GM18868 (cell line): ENCODE data around the gene FOXP1.

ENCODE experiments used
- ATAC-seq: cut with Tn5 transposase; IDR thresholded peaks from one replicate; pipeline ENCODE4 v1.9.1; 2021; ENCODE audit warnings: mild to moderate bottlenecking, moderate library complexity; ENCODE audit not compliant: unreplicated experiment

FOXP1 gene

GRCh38 chr3:70911719-70912118 lies 671.8 kb downstream of the FOXP1 start:
- ATAC-seq, result no peak

- ATAC-seq, result no peak
Measured at GRCh38 chr3:70905491-70905890, 678.0 kb downstream of the FOXP1 start.
